KG1 (cell line): Measurements from ENCODE around the gene ATF6.

Source experiments
- DNase-seq: peaks from one replicate; lab custom pipeline; 2025; lab: John Stamatoyannopoulos, UW

The ATF6 gene

DNA sequence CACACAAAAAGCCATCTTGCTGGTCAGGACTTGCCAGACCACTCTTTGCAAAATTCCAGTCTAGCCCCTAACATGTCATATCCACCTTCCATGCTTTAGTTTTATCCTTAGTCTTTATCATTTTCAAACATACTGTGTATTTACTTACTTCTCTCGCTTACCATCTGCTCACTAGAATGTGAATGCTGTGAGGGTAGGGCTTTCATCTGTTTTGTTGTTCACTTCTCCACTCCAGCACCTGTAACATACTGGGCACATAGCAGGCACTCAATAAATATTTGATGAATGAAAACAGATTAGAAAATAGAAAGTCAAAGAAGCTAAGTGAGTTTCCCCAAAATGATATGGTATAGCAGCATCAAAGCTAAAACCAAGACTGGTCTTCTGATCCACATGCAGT, 177.6 kb downstream of the ATF6 start:
- DNase-seq, result no peak

DNA sequence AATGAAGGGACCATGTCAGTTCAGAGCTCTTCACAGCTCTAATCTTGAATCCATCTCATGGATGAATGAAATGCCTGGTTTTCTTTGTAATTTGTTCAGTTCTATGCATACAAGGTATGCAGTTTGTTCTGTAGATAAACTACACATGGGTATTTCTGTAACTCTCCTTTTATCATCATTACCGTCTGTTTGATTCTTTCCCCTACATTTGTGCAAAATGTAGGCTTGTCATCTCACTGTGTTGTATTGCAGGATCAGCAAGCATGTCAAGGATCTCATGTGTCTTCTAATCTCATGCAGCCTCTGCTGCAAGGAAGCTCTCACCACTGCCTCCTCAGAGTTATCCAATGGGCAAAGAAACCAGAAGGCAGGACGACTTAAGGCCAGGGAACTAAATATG, 178.3 kb downstream of the ATF6 start:
- no peak for DNase-seq

DNA sequence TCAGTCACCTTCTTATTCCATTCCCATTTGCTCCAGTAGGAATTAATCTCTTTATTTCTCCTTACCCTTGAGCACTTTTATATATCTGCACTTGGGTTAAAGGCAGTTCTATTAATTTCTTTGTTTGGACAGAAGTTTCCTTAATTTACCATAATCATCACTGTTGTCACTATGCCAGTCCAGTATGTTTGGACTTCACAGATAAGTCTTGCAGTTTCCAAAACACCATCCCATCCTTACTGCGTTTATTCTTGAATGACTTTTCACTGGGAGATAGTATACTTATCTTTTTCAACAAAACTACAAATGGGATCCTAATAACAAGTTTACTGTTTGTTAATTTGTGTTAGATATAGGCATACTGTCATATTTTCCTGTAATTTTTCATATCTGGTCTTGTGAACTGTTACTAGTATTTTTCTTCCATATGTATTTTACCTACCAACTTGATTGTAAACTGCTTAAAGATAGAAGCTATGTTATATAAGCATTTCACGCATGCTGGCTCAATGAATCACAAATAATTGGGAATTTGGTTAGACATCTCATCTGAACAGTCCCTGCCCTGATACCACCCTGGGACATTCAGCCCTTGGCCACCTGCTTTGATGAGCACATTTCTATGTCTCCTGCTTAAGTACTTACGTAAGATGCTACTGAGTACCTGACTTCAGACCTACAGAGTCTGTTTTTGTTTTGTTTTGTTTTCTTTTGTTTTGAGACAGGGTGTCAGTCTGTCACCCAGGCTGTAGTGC, 179.4 kb downstream of the ATF6 start:
- DNase-seq, result no peak

DNA sequence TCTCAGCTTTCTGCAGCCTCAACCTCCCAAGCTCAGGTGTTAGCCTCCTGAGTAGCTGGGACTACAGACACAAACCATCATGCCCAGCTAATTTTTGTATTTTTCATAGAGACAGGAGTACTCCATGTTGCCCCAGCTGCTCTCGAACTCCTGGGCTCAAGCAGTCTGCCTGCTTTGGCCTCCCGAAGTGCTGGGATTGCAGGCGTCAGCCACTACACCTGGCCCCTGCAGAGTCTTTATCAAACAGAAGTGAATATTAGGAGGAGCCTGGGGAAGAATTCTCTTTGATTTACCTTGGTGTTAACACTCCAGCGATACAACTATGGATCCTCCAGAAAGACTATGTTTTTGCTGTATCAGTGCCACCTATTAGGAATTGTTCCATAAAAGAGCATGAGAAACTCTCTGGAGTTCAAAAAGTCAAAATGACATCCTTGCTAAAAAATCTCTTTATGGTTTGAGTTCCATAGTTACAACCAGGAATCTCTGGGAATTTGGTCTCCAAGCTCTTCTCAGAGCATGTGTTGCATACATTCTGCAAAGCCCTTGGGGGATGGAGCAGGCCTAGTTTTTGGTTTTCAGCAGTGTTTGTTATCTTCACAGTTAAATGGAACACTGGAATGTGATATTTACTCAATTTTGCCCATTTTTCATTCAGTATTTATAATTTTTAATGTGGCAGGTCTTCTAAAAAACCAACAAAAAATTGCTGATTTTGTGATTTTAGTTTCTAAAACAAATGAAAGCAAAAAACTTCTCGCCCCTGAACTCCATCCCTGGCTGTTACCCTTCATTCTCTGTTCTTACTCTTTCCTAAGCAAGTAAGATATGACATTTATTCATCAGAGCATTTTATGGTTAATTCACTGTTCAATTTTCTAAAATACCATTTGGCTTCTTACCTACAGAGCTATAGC, 180.2 kb downstream of the ATF6 start:
- DNase-seq, result no peak

DNA sequence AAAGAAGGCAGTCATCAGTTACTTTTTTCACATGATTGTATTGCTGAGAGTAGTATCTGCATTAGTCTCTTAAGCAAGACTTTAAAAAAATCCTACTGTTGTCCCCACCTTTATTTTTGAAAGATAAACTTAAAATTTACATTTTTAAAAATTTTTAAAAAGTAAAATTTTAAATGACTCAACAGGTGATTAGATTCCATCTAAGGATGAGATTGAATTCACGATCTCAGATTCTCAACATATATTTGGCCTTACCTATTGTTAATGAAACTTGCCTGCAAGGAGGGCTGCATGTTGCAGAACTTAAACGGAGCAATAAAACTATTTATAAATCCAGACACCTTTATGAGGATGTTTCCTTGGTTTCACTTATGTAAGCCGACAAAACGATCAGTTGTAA, 182.3 kb downstream of the ATF6 start:
- no peak for DNase-seq

DNA sequence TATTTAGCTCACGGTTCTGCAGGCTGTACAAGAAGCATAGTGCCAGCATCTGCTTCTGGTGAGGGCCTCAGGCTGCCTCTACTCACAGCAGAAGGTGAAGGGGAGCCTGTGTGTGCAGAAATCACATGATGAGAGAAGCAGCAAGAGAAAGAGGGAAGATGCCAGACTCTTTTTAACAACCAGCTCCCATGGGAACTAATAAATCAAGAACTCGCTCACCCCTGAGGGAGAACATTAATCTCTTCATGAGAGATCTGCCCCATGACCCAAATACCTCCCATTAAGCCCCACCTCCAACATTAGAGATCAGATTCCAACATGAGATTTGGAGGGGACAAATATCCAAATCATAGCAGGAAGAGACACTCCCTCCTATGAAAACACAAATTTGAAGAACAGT, 183.4 kb downstream of the ATF6 start:
- DNase-seq, result no peak

DNA sequence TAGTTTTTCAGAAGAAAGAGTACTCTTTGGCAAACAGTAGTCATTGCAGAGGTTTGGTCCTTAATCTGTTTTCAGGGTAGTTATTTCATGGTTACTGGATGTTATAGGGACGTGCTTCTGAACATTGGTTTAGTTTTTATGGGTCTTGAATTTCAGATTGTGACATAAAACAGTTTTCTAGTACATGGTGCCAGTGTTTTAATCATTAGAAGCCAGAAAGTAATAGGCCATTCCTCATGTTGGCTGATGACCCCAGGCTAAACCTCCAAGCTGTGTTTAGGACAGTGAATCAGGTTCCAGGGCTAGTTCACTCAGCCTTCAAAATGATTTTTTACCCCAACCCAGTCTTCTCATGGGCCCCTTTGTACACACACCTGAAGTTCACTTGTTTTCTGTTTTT, 184.3 kb downstream of the ATF6 start:
- DNase-seq, result no peak

DNA sequence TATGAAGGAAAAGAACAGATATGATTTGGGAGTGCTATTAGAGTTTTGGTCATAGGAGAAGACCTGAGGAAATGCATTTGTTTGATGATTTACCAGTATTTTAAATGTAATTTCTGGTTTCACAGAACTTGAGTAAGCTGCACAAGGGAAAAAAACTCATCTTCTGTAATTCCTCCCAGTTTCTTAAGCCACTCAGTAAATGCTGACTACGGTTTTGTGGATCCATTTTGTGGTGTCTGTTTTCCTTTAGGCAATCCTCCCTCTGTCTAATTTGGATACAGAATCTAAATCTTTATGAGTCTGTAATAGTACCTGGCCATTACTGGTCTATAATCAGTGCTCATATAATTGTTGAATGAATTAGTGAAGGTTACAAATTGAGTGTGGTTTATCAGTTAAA, 185.5 kb downstream of the ATF6 start:
- DNase-seq, result no peak

DNA sequence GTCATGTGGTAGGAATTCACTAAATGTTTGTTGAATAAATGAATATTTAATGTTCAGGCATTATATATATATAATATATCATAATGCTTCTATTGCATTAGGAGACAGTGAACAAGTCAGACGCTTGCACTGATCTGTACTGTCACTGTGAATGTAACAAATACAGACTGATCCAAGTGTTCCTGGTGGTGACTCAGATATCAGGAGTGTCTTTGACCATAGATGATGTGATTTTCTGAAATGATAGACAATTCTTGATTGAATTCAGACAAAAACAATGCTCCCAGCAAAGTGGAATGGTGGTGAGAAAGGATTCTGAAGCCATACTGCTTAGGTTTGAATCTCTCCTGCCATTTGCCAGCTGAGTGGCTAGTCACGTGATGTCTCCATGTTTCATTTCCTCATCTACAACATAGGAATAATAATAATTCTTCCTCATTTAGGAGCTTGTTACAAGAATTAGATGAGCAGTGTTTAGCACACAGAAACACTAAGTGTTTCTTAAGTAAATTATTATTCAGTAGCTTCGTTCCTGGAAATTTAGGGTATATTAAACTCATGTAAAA, 186.6 kb downstream of the ATF6 start:
- DNase-seq, result no peak

DNA sequence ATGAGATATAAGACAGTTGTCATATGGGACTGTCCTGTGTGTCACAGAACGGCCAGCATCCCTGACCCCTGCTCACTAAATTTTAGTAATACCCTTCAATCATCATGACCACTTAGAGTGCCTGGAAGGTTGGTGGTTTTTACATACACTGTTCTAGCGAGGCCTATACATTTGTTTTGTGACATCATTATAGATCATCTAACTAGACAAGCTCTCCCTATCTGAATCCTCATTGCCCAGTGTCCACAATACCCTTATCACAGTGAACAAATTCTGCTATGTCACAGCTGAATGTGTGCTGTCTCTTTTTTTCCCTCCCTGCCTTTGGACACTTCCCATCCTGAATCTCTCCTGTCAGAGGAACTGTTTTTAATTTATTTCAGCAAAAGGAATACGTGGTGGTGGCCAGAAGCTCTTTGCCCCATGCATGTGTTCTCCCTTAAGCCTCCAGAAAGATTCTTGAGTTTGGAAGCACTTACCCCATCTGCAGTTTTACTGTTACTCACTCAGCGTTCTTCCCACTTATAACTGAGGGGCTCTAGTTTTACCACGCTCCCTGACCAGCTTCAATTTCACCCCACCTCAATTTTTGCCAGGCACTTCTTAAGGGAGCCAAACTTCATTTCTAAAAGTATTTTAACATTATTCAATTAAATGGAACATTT, 187.3 kb downstream of the ATF6 start:
- no peak for DNase-seq

DNA sequence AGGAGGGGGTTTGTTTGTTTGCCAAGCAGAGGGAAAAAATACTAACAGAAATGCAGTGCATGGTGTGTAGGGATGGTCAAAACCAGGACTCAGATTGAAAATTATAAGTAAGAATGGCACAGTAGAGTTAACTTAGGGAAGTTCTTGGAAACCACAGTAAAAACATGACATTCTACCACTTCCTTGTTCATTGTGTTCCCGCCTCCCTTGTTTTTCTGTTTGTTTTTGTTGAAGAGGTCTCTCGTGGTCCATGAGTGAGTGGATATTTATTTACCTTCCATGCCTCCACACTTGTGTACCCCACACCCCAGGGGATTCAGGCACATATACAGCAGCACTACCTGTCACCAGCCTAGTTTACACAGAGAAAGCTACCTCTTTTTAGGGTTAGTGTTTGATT, 187.9 kb downstream of the ATF6 start:
- DNase-seq, result no peak

DNA sequence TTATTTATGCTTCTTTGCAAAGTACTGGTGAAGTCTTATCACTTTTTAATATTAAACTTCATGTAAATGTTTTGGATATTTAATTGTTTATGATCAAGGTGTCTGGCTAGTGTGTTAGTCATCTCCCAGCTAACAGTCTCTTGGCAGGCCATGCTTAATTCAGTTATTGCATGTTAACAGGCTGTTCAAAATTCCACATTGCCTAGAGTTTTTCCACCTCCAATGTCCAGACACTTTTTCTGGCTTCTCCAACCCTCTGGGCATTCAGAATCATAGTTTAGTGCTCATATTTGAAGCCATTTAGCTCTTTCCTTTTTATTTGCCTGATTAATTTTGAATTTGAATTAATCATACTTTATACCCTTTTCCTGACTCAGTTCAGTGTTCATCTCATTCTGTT, 188.3 kb downstream of the ATF6 start:
- no peak for DNase-seq

DNA sequence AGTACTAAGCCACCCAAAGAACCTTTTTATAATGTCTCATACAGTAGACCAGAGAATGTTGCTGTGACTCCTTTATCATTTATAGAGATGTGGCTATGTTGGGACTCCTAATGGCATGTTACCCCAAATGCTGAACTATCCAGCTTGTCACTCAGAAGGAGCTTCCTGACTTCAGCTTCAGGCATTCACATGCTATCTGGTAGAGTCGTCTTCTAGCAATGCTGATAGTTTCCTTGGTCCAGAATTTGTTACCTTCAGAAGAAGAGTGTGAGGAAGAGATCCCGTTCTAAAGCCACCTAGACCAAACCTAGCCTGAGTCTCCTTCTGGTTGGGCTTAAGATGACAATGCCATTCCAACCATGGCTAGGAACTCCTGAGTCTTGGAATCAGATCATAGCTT, 189.5 kb downstream of the ATF6 start:
- DNase-seq, result no peak

DNA sequence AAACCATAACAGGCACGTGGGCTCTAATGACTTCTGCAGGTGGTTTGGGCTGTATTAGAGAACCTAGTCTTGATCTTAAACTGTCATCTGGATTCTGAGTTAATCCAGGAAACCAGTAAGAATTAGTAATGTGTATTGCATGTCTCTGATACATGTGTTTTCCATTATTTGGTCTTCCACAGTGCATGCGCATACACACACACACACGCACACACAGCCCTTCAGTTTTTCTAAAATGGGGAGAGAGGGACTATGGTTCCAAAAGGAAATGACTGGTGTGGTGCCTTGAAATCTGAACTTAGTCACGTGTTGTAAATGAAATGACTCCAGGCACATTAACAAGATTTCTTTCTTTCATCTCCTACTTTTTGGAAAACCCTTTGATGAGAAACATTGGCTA, 190.0 kb downstream of the ATF6 start:
- no peak for DNase-seq

DNA sequence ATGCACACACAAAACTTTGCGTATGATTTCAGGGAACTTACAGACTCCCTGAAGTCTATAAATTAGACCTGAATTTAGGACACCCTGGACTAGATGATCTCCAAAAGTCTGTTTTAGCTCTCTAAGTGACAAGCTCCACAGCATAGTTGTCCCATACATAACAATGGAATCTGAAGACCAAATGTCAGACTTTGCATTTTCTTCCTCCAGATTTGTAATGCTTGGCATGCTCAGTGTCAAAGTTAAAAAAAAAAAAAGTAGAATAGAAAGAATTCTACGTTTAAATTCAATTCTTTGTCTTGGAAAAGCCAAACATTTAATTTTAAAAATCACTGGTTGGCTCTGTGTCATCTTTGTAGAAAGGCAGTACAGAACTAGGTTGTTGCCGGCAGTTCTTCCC, 190.8 kb downstream of the ATF6 start:
- DNase-seq, result no peak

DNA sequence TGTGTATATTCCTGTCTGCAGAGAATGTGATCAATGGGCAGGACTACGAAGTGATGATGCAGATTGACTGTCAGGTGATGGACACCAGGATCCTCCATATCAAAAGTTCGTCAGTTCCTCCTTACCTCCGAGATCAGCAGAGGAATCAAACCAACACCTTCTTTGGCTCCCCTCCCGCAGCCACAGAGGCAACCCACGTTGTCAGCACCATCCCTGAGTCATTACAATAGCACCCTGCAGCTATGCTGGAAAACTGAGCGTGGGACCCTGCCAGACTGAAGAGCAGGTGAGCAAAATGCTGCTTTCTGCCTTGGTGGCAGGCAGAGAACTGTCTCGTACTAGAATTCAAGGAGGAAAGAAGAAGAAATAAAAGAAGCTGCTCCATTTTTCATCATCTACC, 192.3 kb downstream of the ATF6 start:
- DNase-seq, result no peak

DNA sequence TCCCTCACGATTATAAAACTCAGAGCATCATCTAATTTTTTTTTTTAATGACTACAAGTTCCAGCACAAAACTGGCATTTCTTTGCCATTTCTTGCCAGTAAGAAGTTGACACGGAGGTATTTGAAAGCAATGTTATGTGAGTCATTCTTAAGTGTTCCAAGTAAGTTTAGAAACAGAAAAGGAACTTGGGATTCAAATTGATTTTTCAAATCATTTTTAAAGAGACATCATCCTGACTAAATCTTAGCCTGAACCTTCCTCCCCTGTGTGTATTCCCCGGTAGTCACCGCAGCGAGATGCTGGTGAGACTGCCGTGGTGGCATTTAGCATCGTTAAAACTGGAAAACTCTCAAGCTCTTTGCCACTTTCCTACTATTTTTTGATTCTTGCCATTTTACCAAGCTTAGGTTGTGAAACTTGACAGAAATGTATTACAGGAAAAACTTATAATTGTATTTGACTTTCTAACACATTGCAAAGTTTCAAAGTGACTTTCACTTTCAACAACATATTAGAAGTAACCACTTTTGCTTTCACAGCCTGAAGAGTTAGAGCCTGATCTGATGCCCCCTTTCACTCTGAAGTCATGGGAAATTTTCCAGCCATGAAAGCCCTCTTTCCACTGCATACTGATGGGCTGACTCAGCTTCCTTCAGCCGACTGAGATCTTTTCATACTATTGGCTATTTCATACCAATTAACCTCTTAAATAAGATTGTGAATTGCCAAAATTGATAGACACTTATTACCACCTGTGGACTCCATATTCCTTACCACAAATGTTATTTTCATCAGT, 196.2 kb downstream of the ATF6 start:
- DNase-seq, result no peak

DNA sequence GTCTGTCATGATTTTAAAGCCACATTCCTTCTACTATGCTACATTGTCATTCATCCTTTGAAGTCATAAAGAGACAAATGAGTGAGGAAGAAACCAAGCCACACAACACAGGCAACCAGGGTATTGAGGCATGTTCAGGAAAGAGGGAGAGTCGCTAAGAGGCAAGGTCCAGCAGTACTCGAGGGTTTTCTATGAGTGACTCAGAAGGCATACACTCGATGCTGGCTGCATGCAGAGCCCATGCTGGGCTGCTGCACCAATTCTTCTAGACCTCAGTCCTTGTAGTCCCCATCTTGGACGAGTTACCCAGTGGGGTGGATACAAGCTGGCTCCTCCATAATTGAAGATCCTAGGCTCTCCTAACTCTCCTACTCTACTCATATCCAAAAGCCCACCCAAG, 199.9 kb downstream of the ATF6 start:
- no peak for DNase-seq

DNA sequence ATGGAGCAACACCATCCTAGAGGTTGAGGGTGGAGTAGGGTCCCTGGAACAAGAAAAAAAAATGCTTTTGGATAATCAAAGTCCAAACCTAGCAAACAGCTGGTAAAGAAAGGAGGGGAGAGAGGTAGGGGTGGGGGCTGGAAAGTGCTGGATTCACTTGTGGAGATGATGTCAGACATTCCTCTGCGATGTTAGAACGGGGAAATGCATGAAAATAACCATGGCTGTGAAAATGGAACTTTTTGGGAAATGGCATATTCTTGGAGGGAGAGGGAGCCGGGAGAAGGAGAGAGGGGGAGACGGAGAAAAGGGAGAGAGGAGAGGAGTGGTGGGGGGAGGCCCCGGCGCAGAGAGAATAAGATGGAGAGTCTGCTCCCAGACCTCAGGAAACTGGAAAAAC, 203.9 kb downstream of the ATF6 start:
- DNase-seq, result no peak

DNA sequence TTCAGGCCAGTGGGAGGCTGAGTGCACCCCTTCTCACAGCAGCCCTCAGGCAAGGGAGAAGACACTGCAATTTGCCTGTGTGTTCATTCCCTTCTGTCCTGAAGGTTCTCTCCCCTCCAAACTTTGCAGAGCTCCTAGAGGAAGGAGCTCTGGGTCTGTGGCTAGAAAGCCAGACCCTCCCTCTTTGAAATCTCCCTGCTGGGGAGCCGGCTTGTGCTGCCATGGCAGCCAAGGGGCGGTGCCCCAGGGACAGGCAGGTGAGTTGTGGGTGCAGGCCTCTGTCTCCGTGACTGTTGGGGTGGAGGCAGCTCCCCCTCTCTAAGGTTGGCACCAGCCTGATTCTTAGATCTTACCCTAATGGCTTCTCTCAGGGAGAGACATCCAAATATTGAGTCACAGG, 204.5 kb downstream of the ATF6 start:
- DNase-seq, result no peak

DNA sequence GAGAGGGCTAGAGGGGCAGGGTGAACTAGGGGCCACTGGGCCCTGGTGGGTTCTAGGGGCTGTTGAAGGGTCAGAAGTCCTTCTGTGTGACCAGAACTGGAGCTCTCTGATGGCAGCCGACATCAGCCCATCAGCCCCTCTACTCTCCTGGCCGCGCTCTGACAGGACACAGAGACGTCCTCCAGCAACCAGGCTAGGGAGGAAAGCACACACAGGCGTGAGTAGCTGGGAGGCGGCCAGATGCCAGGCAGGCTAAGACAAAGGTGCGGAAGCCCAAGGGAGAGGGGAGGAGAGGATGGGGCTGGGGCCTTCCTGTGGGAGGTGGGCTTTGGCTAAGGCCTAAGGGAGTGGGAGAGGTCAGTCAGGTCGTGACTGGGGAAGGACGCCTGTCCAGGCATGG, 206.7 kb downstream of the ATF6 start:
- no peak for DNase-seq
